Brain microvascular endothelial cell (primary cell): Measurements from ENCODE around the gene MICAL2.

Experiments used
- DNase-seq: peaks from one replicate; pipeline ENCODE4 v3.0.0-alpha.2; 2020
- H3K27ac ChIP-seq: fragments of 250-450 bp; sonication (Bioruptor Pico); 2 replicates; pipeline ENCODE4 v1.5.1; 2020; ENCODE audit warnings: mild to moderate bottlenecking, moderate library complexity
- H3K27me3 ChIP-seq: fragments of 250-450 bp; sonication (Bioruptor Pico); replicated peaks from 2 replicates; pipeline ENCODE4 v1.5.1; 2020; ENCODE audit warnings: mild to moderate bottlenecking
- H3K36me3 ChIP-seq: fragments of 250-450 bp; sonication (Bioruptor Pico); replicated peaks from 2 replicates; pipeline ENCODE4 v1.5.1; 2020; ENCODE audit warnings: mild to moderate bottlenecking
- H3K4me3 ChIP-seq: 2 replicates; pipeline ENCODE4 v1.5.1; 2011; ENCODE audit warnings: low read depth, mild to moderate bottlenecking, control low read depth, low read length, moderate library complexity
- CTCF ChIP-seq: IDR thresholded peaks from 2 replicates; pipeline ENCODE4 v1.5.1; 2011; ENCODE audit warnings: low read depth, mild to moderate bottlenecking, moderate library complexity, low read length, control low read depth, inconsistent platforms; ENCODE audit errors: missing control alignments
- in situ Hi-C: cut with HindIII; loops from 2 replicates; pipeline ENCODE4 v1.10.0; 2017; ENCODE audit warnings: low sequenced_read_pairs, low pct_ligation_motif_present

Gene MICAL2

DNA sequence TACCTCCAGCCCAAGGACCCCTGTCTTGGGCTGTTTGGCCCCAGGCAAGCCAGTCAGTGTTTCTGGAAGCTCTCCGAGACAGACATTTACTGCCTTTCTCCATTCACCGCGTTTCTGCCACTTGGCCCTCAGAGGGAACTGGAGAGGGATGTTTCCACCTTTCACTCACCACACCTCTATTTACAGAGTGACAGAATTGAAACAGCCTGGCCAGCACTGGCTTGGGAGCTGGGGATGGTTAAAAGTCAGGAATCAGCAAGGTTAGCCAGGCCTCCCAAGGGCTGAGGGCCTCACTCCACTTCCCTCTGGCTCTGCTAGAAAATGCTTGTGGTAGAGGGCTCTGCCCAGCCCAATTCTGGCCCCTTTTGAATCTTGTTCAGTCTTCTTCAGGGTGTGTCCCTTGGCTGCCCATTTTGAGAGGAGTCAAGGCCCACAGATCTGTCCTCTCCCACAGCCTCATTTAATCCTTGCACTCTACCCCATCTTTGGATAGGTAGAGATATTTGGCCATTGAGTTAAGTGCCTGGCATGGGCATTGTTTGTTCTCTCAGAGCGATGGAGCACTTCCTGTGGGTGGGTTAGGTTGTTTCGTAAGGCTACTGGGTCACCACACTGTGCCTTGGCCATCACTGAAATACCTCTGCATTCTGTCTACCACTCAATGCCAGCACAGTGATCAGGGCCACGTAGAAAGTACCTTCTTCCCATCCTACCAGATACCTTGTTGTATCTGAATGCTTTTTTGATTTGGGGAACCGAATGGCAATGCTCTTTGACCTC lies 119.2 kb downstream of the MICAL2 start:
- DNase-seq: no peak
- Histone ChIP-seq H3K4me3 (no peak overlapping the region), H3K27ac (no peak overlapping the region), H3K36me3 (peaks cover 88% of the 10 kb centered on the region), H3K27me3 (no peaks in the 10 kb centered on the region)
- TF ChIP-seq CTCF: no peak
- in situ Hi-C loops: no loop called here

- Histone ChIP-seq H3K4me3 (no peak overlapping the region), H3K36me3 (peaks cover 87% of the 10 kb centered on the region), H3K27me3 (no peaks in the 10 kb centered on the region), H3K27ac (peak overlapping the region; percentile 91)
- TF ChIP-seq CTCF: no peak
- in situ Hi-C loops: no loop called here
- DNase-seq: no peak
Measured at GRCh38 chr11:12232160-12232559, 121.8 kb downstream of the MICAL2 start.

GRCh38 chr11:12232817-12233601 lies 122.6 kb downstream of the MICAL2 start:
- TF ChIP-seq CTCF: no peak
- peaks cover 87% of the 10 kb centered on the region for H3K36me3 ChIP-seq
- H3K27ac ChIP-seq: peak overlapping the region; percentile 91
- DNase-seq: peak; percentile 95
- no peak overlapping the region for H3K4me3 ChIP-seq
- H3K27me3 ChIP-seq: no peaks in the 10 kb centered on the region
- in situ Hi-C loops: no loop called here

- H3K27me3 ChIP-seq: no peaks in the 10 kb centered on the region
- no peak overlapping the region for H3K4me3 ChIP-seq
- H3K36me3 ChIP-seq: peaks cover 87% of the 10 kb centered on the region
- in situ Hi-C loops: no loop called here
- no peak for TF ChIP-seq CTCF
- peak overlapping the region; percentile 91 for H3K27ac ChIP-seq
- no peak for DNase-seq
Measured at GRCh38 chr11:12233602-12233925, 123.2 kb downstream of the MICAL2 start.

DNA sequence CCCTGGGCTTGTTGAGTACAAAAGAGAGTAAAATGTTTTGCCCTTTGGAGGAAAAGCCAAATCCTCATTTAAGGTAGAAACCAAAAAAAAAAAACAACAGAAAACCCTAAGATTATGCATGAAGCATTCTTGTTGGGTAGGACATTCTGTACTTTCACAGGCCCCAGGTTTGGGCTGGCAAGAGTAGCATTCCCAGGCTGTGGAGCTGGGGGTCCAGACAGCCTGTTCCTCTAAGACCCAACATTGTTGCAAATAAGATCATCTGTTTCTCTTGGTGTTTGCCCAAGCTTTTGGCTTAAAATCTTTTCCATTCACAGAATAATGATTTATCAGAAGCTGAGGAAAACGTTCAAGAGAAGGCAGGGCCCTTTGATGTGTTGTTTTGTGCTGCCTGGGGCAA lies 123.8 kb downstream of the MICAL2 start:
- peak overlapping the region; percentile 91 for H3K27ac ChIP-seq

More for the DNA sequence above, 123.8 kb downstream of the MICAL2 start:
- in situ Hi-C loops: no loop called here
- Histone ChIP-seq H3K4me3 (no peak overlapping the region), H3K36me3 (peaks cover 87% of the 10 kb centered on the region), H3K27me3 (no peaks in the 10 kb centered on the region)
- no peak for DNase-seq
- TF ChIP-seq CTCF: no peak
